ENCODE results near the gene HAGHL. TPM values are rescaled to one million over a fixed set of nuclear protein-coding genes. Genes with fewer than 3 reads are reported as not detected.

HAGHL gene
- total and polyA plus RNA-seq, 12 donors, result 0.35 to 63.5 (median 6.0) TPM; not detected in 1

GRCh38 chr16:761625-762513 is 35.0 kb downstream of the HAGHL start:
- WGBS, 4 donors, result 72 to 90% (median 74%) methylated on average over 7 to 22 of the region's 22 CpGs
- H3K4me3 ChIP-seq, result no peak overlapping the region
- no peaks in the 10 kb centered on the region for H3K36me3 ChIP-seq (replicated peaks in 1 of 2)
- no peaks in the 10 kb centered on the region for H3K9me3 ChIP-seq (replicated peaks in 1 of 3)
- no peaks in the 10 kb centered on the region for H3K27me3 ChIP-seq
- no peak overlapping the region for H3K27ac ChIP-seq
- H3K4me1 ChIP-seq (replicated peaks in 1 of 2), result no peaks in the 10 kb centered on the region
- intact Hi-C loops (cut with DNase I), result no loop called here
- no peak for DNase-seq
- TF ChIP-seq CTCF (IDR thresholded peaks at IDR 0.05) (no peak), POLR2A (IDR thresholded peaks at IDR 0.05) (no peak)

DNA sequence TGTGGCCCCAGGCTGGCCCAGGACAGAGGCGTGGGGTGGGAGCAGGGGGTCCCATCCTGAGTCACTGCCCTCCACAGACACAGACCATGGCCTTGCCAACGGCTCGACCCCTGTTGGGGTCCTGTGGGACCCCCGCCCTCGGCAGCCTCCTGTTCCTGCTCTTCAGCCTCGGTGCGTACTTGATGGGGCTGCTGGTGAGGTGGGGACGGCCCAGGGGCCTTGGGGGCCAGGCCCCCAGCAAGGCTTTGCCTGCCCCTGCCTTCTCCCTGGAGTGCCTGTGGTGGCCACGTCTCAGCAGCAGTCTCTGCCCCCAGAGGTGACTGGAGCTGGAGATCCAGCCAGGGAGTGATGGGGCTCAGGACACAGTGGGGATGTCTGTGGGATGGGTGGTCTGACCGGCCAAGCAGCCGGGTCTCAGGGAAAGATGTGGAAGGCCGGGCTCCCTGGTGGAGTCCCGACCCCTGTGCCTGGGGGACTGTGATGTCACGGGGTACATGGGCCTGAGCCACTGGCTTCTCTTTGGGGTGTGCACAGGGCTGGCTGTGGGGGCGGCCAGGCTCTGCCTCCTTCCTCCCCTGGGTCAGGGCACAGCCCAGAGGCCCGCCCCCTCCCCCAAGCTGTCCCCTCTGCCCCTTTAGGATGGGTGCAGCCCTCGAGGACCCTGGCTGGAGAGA is 35.8 kb downstream of the HAGHL start:
- H3K4me1 ChIP-seq (replicated peaks in 1 of 2), result no peaks in the 10 kb centered on the region
- intact Hi-C loops (cut with DNase I), result no loop called here
- no peak overlapping the region for H3K4me3 ChIP-seq
- no peaks in the 10 kb centered on the region for H3K36me3 ChIP-seq (replicated peaks in 1 of 2)
- TF ChIP-seq CTCF (IDR thresholded peaks at IDR 0.05), result no peak
- no peak for TF ChIP-seq POLR2A (IDR thresholded peaks at IDR 0.05)
- no peaks in the 10 kb centered on the region for H3K9me3 ChIP-seq (replicated peaks in 1 of 3)
- no peaks in the 10 kb centered on the region for H3K27me3 ChIP-seq
- H3K27ac ChIP-seq, result no peak overlapping the region
- no peak for DNase-seq
- WGBS, 4 donors, result 65 to 89% (median 70%) methylated on average over 5 to 17 of the region's 17 CpGs

DNA sequence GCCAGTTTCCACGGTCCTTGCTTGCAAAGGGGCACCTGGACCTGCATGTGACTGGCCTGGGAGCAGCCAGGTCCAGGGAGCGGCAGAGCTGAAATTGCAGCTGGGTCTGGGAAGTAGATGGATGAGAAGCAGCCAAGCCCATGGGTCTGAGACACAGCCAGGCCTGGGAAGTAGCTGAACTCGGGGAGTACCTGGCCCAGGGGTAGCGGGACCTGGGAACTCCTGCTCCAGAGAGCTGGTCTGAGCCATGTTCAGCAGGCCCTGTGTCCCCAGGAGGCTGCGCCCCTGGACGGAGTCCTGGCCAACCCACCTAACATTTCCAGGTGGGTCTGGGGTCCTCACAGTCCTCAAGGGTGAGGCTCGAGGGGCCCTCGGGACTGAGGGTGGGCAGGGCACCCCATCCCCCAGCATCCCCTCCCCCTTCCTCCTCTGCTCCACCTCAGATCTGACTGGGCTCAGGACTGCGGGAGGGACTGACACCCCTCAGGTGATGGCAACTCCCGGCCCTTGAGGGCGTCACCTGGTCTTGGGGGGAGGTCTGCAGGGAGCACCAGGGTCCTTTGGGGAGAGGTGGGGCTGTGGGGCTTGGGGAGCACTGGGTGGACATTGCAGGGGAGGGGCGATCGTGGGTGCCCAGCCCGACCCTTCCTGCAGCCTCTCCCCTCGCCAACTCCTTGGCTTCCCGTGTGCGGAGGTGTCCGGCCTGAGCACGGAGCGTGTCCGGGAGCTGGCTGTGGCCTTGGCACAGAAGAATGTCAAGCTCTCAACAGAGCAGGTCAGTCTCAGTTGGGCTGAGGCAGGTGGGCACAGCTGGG is 36.7 kb downstream of the HAGHL start:
- Histone ChIP-seq H3K36me3 (replicated peaks in 1 of 2) (no peaks in the 10 kb centered on the region), H3K4me3 (no peak overlapping the region), H3K4me1 (replicated peaks in 1 of 2) (no peaks in the 10 kb centered on the region), H3K27me3 (no peaks in the 10 kb centered on the region), H3K9me3 (replicated peaks in 1 of 3) (no peaks in the 10 kb centered on the region), H3K27ac (no peak overlapping the region)
- DNase-seq, result no peak
- intact Hi-C loops (cut with DNase I), result no loop called here
- 33 to 76% (median 74%) methylated on average over 3 to 21 of the region's 21 CpGs for WGBS, 4 donors
- no peak for TF ChIP-seq CTCF (IDR thresholded peaks at IDR 0.05)
- TF ChIP-seq POLR2A (IDR thresholded peaks at IDR 0.05), result no peak

Measured in adrenal gland (tissue), 12 donors.